Skeletal muscle cell (primary cell): ENCODE results near the gene SERINC2.
"Not testable (repeated sequence)": the region's sequence is repeated elsewhere in the genome, so short reads cannot be mapped to it uniquely, and the experiment has no call there.

Experiments
- DNase-seq: peaks from one replicate; pipeline ENCODE4 v3.0.0-alpha.2; 2010; ENCODE audit warnings: low read depth
- H3K4me3 ChIP-seq: 2 replicates; pipeline ENCODE4 v1.5.1; 2011; ENCODE audit warnings: low read depth, mild to moderate bottlenecking, control low read depth, low read length, moderate library complexity

Gene SERINC2

GRCh38 chr1:31382379-31382989, 30.5 kb upstream of the SERINC2 start:
- no peak for DNase-seq
- no peak overlapping the region for H3K4me3 ChIP-seq

GRCh38 chr1:31383967-31384366, 29.0 kb upstream of the SERINC2 start:
- no peak for DNase-seq
- no peak overlapping the region for H3K4me3 ChIP-seq

- H3K4me3 ChIP-seq, DNase-seq: not testable (repeated sequence)
Measured at GRCh38 chr1:31386576-31387243, 26.3 kb upstream of the SERINC2 start.

GRCh38 chr1:31387612-31388011, 25.4 kb upstream of the SERINC2 start:
- no peak overlapping the region for H3K4me3 ChIP-seq
- DNase-seq = no peak

GRCh38 chr1:31389616-31390015, 23.4 kb upstream of the SERINC2 start:
- H3K4me3 ChIP-seq = no peak overlapping the region
- no peak for DNase-seq

GRCh38 chr1:31390071-31390470, 22.9 kb upstream of the SERINC2 start:
- DNase-seq = no peak
- H3K4me3 ChIP-seq = no peak overlapping the region

GRCh38 chr1:31393463-31393862, 19.6 kb upstream of the SERINC2 start:
- no peak overlapping the region for H3K4me3 ChIP-seq
- no peak for DNase-seq

- peak overlapping the region; percentile 13 for H3K4me3 ChIP-seq
- no peak for DNase-seq
Measured at GRCh38 chr1:31394584-31395193, 18.3 kb upstream of the SERINC2 start.

GRCh38 chr1:31396633-31397351, 16.2 kb upstream of the SERINC2 start:
- H3K4me3 ChIP-seq = no peak overlapping the region
- peak; percentile 47 for DNase-seq

- H3K4me3 ChIP-seq = no peak overlapping the region
- DNase-seq = no peak
Measured at GRCh38 chr1:31397360-31398095, 15.5 kb upstream of the SERINC2 start.

GRCh38 chr1:31398246-31398645, 14.8 kb upstream of the SERINC2 start:
- H3K4me3 ChIP-seq = no peak overlapping the region
- DNase-seq = no peak

GRCh38 chr1:31399976-31400375, 13.0 kb upstream of the SERINC2 start:
- DNase-seq = no peak

GRCh38 chr1:31400393-31400792, 12.6 kb upstream of the SERINC2 start:
- no peak for DNase-seq
- no peak overlapping the region for H3K4me3 ChIP-seq

More at GRCh38 chr1:31399976-31400375, 13.0 kb upstream of the SERINC2 start:
- no peak overlapping the region for H3K4me3 ChIP-seq

- H3K4me3 ChIP-seq = no peak overlapping the region
- DNase-seq = no peak
Measured at GRCh38 chr1:31401241-31401640, 11.8 kb upstream of the SERINC2 start.

- DNase-seq = peak; percentile 41
- no peak overlapping the region for H3K4me3 ChIP-seq
Measured at GRCh38 chr1:31405578-31406245, 7.3 kb upstream of the SERINC2 start.

- H3K4me3 ChIP-seq = no peak overlapping the region
- DNase-seq = no peak
Measured at GRCh38 chr1:31407029-31407626, 5.9 kb upstream of the SERINC2 start.

GRCh38 chr1:31408788-31409318, 4.2 kb upstream of the SERINC2 start:
- DNase-seq = no peak
- H3K4me3 ChIP-seq = no peak overlapping the region
